HEK293 (cell line): ENCODE results near the gene ELFN1.

ENCODE experiments used
- CTCF ChIA-PET: fragments of 350-600 bp; formaldehyde crosslinking; extraction: SDS; loops from one replicate; lab custom pipeline; 2021; ENCODE audit warnings: antibody characterized with exemption; lab: Yijun Ruan, JAX
- POLR2A ChIA-PET: fragments of 300-600 bp; formaldehyde crosslinking; extraction: SDS; loops from one replicate; lab custom pipeline; 2020; ENCODE audit warnings: antibody characterized with exemption, inconsistent platforms; lab: Yijun Ruan, JAX
- H3K27ac ChIP-seq: fragments of 200-500 bp; sonication (Bioruptor generic); 2 replicates; pipeline ENCODE4 v1.5.1; 2014; ENCODE audit warnings: low read depth, low read length, control low read depth, inconsistent platforms; ENCODE audit errors: extremely low read depth
- H3K36me3 ChIP-seq, 2 experiments: fragments of 200-500 bp in 1 of 2; sonication (Bioruptor generic) in 1 of 2; 1 replicate in 1 of 2; 2 replicates in 1 of 2; pipeline ENCODE4 v1.5.1; 2014 to 2017; ENCODE audit warnings: inconsistent platforms in 2 of 2, low read length in 2 of 2; ENCODE audit not compliant: control insufficient read depth in 2 of 2, insufficient read depth in 1 of 2
- H3K4me1 ChIP-seq: fragments of 200-500 bp; sonication (Bioruptor generic); 2 replicates; pipeline ENCODE4 v1.5.1; 2014; ENCODE audit warnings: mild to moderate bottlenecking, low read length, inconsistent platforms; ENCODE audit not compliant: control insufficient read depth, insufficient read depth
- H3K4me3 ChIP-seq: 2 replicates; pipeline ENCODE4 v1.5.1; 2011; ENCODE audit warnings: low read depth, mild to moderate bottlenecking, control low read depth, low read length, moderate library complexity
- H3K9me3 ChIP-seq: fragments of 200-500 bp; sonication (Bioruptor generic); 2 replicates; pipeline ENCODE4 v1.5.1; 2014; ENCODE audit warnings: low read depth, low read length, inconsistent platforms; ENCODE audit not compliant: control insufficient read depth, insufficient read depth
- AEBP2 ChIP-seq: fragments of 450-650 bp; formaldehyde crosslinking; IDR thresholded peaks from 2 replicates; pipeline ENCODE4 v1.5.1; 2016; ENCODE audit warnings: missing biosample characterization, missing genetic modification characterization, borderline replicate concordance
- GFI1B ChIP-seq: fragments of 450-650 bp; formaldehyde crosslinking; IDR thresholded peaks from 2 replicates; pipeline ENCODE4 v1.5.1; 2016; ENCODE audit warnings: missing biosample characterization, missing genetic modification characterization
- GLIS2 ChIP-seq: fragments of 450-650 bp; formaldehyde crosslinking; IDR thresholded peaks from 2 replicates; pipeline ENCODE4 v1.5.1; 2016; ENCODE audit warnings: missing biosample characterization, missing genetic modification characterization
- OSR2 ChIP-seq: fragments of 450-650 bp; formaldehyde crosslinking; IDR thresholded peaks from 2 replicates; pipeline ENCODE4 v1.5.1; 2016; ENCODE audit warnings: missing biosample characterization, missing genetic modification characterization
- SALL2 ChIP-seq: fragments of 450-650 bp; formaldehyde crosslinking; IDR thresholded peaks from 2 replicates; pipeline ENCODE4 v1.5.0; 2017; ENCODE audit warnings: missing biosample characterization, mild to moderate bottlenecking, missing genetic modification characterization, borderline replicate concordance
- TCF7L2 ChIP-seq: IDR thresholded peaks from 2 replicates; pipeline ENCODE4 v1.6.1; 2011; ENCODE audit warnings: low read depth, mild to moderate bottlenecking, inconsistent platforms, low read length, moderate library complexity, borderline replicate concordance
- ZNF10 ChIP-seq: fragments of 450-650 bp; formaldehyde crosslinking; IDR thresholded peaks from 2 replicates; pipeline ENCODE4 v1.5.1; 2017; ENCODE audit warnings: missing biosample characterization, missing genetic modification characterization
- ZNF114 ChIP-seq: fragments of 450-650 bp; formaldehyde crosslinking; IDR thresholded peaks from 2 replicates; pipeline ENCODE4 v1.5.0; 2017; ENCODE audit warnings: missing biosample characterization, missing genetic modification characterization
- ZNF23 ChIP-seq: fragments of 450-650 bp; formaldehyde crosslinking; IDR thresholded peaks from 2 replicates; pipeline ENCODE4 v1.5.1; 2016; ENCODE audit warnings: missing biosample characterization, missing genetic modification characterization, borderline replicate concordance
- ZNF302 ChIP-seq: fragments of 450-650 bp; formaldehyde crosslinking; IDR thresholded peaks from 2 replicates; pipeline ENCODE4 v1.5.1; 2016; ENCODE audit warnings: missing biosample characterization, missing genetic modification characterization, low read depth
- ZNF324 ChIP-seq: fragments of 450-650 bp; formaldehyde crosslinking; IDR thresholded peaks from 2 replicates; pipeline ENCODE4 v1.5.1; 2016; ENCODE audit warnings: missing biosample characterization, missing genetic modification characterization
- ZNF335 ChIP-seq: fragments of 450-650 bp; formaldehyde crosslinking; conservative IDR thresholded peaks from 2 replicates; pipeline ENCODE4 v1.5.1; 2016; ENCODE audit warnings: missing biosample characterization, missing genetic modification characterization
- ZNF391 ChIP-seq: fragments of 450-650 bp; formaldehyde crosslinking; IDR thresholded peaks from 2 replicates; pipeline ENCODE4 v1.5.1; 2016; ENCODE audit warnings: low read depth, missing biosample characterization, missing genetic modification characterization, borderline replicate concordance
- ZNF404 ChIP-seq: fragments of 450-650 bp; formaldehyde crosslinking; IDR thresholded peaks from 2 replicates; pipeline ENCODE4 v1.5.1; 2017; ENCODE audit warnings: missing biosample characterization, missing genetic modification characterization
- ZNF433 ChIP-seq: fragments of 450-650 bp; formaldehyde crosslinking; IDR thresholded peaks from 2 replicates; pipeline ENCODE4 v1.5.1; 2016; ENCODE audit warnings: missing biosample characterization, missing genetic modification characterization, low read depth
- ZNF549 ChIP-seq: fragments of 450-650 bp; IDR thresholded peaks from 2 replicates; pipeline ENCODE4 v1.5.1; 2018; ENCODE audit warnings: missing biosample characterization, missing genetic modification characterization, mild to moderate bottlenecking, inconsistent platforms, moderate library complexity
- ZNF558 ChIP-seq: fragments of 450-650 bp; formaldehyde crosslinking; IDR thresholded peaks from 2 replicates; pipeline ENCODE4 v1.5.1; 2016; ENCODE audit warnings: missing biosample characterization, missing genetic modification characterization
- ZNF560 ChIP-seq: fragments of 450-650 bp; formaldehyde crosslinking; IDR thresholded peaks from 2 replicates; pipeline ENCODE4 v1.5.1; 2017; ENCODE audit warnings: missing biosample characterization, missing genetic modification characterization, borderline replicate concordance
- ZNF707 ChIP-seq: fragments of 450-650 bp; formaldehyde crosslinking; IDR thresholded peaks from 2 replicates; pipeline ENCODE4 v1.5.1; 2016; ENCODE audit warnings: missing biosample characterization, missing genetic modification characterization
- ZNF785 ChIP-seq: fragments of 450-650 bp; formaldehyde crosslinking; IDR thresholded peaks from 2 replicates; pipeline ENCODE4 v1.5.1; 2016; ENCODE audit warnings: missing biosample characterization, missing genetic modification characterization
- ZNF792 ChIP-seq: fragments of 450-650 bp; formaldehyde crosslinking; IDR thresholded peaks from 2 replicates; pipeline ENCODE4 v1.5.1; 2016; ENCODE audit warnings: missing biosample characterization, missing genetic modification characterization
- ZSCAN16 ChIP-seq: fragments of 450-650 bp; formaldehyde crosslinking; IDR thresholded peaks from 2 replicates; pipeline ENCODE4 v1.5.1; 2016; ENCODE audit warnings: missing biosample characterization, missing genetic modification characterization
- ZSCAN5A ChIP-seq: fragments of 450-650 bp; formaldehyde crosslinking; IDR thresholded peaks from 2 replicates; pipeline ENCODE4 v1.5.1; 2016; ENCODE audit warnings: missing biosample characterization, missing genetic modification characterization

The ELFN1 gene

GRCh38 chr7:1755783-1756625 is 85.9 kb downstream of the ELFN1 start:
- H3K9me3 ChIP-seq = no peaks in the 10 kb centered on the region
- H3K36me3 ChIP-seq = no peaks in the 10 kb centered on the region
- CTCF ChIA-PET = no interaction called here
- H3K4me3 ChIP-seq = no peak overlapping the region
- no peaks in the 10 kb centered on the region for H3K4me1 ChIP-seq
- POLR2A ChIA-PET = no interaction called here
- no peak overlapping the region for H3K27ac ChIP-seq
- TF ChIP-seq SALL2 = no peak
- no peak for TF ChIP-seq AEBP2 (tag by site-specific recombination)
- no peak for TF ChIP-seq ZNF558 (tag by site-specific recombination)
- no peak for TF ChIP-seq ZSCAN16
- no peak for TF ChIP-seq ZNF302 (tag by site-specific recombination)
- TF ChIP-seq ZNF114 (tag by site-specific recombination) = no peak
- no peak for TF ChIP-seq ZNF391 (tag by site-specific recombination)
- no peak for TF ChIP-seq ZNF433 (tag by site-specific recombination)
- TF ChIP-seq ZSCAN5A (tag by site-specific recombination) = no peak

- Histone ChIP-seq H3K4me1 (no peaks in the 10 kb centered on the region), H3K4me3 (no peak overlapping the region), H3K36me3 (no peaks in the 10 kb centered on the region), H3K27ac (no peak overlapping the region), H3K9me3 (no peaks in the 10 kb centered on the region)
- ChIA-PET POLR2A (no interaction called here), CTCF (no interaction called here)
- TF ChIP-seq ZNF324 (tag by site-specific recombination) (no peak), ZNF549 (no peak), GLIS2 (tag by site-specific recombination) (no peak), ZNF335 (tag by site-specific recombination) (no peak), ZNF785 (tag by site-specific recombination) (no peak), ZNF792 (no peak), ZNF23 (tag by site-specific recombination) (no peak), ZNF560 (tag by site-specific recombination) (no peak), GFI1B (no peak)
These were observed 87.5 kb downstream of the ELFN1 start for GRCh38 chr7:1757601-1758000.

GRCh38 chr7:1758028-1758858 is 88.2 kb downstream of the ELFN1 start:
- Histone ChIP-seq H3K4me3 (no peak overlapping the region), H3K36me3 (no peaks in the 10 kb centered on the region), H3K27ac (no peak overlapping the region), H3K4me1 (no peaks in the 10 kb centered on the region), H3K9me3 (no peaks in the 10 kb centered on the region)
- ChIA-PET CTCF (interaction anchor here (0.9 to 1.7 kb wide), 2 partner anchors 10 to 177 kb away, joined by 3 to 7 read pairs; no protein-coding TSS in a partner anchor), POLR2A (no interaction called here)
- TF ChIP-seq TCF7L2 (no peak), ZNF707 (tag by site-specific recombination) (no peak), ZNF10 (no peak), OSR2 (no peak), ZNF404 (no peak)
